Measurements from ENCODE around the gene ERI3.
A peak's percentile ranks its signal among the peaks of the same experiment; 100 is the strongest.

Gene ERI3

GRCh38 chr1:44273560-44274350 is 81.3 kb downstream of the ERI3 start:
- peak in 1 of 2 experiments; percentile 67 for DNase-seq (ENCODE audit: low read depth in 1 of 2, low spot score in 1 of 2)

GRCh38 chr1:44272992-44273391 is 82.1 kb downstream of the ERI3 start:
- DNase-seq (ENCODE audit: low read depth in 1 of 2, low spot score in 1 of 2), result no peak
- Histone ChIP-seq H3K27ac (replicated peaks) (no peak overlapping the region), H3K4me3 (replicated peaks; ENCODE audit: insufficient read depth, low read length) (no peak overlapping the region), H3K27me3 (ENCODE audit: insufficient read depth, poor library complexity, severe bottlenecking) (no peaks in the 10 kb centered on the region)
- TF ChIP-seq REST (IDR thresholded peaks at IDR 0.05; ENCODE audit: insufficient replicate concordance, low read depth) (no peak), GABPA (IDR thresholded peaks at IDR 0.05; ENCODE audit: low read depth) (no peak), POLR2AphosphoS5 (IDR thresholded peaks at IDR 0.05; ENCODE audit: low read depth) (no peak), CTCF (IDR thresholded peaks at IDR 0.05; ENCODE audit: insufficient read depth, low read length) (no peak), SPI1 (IDR thresholded peaks at IDR 0.05; ENCODE audit: borderline replicate concordance, low read depth) (no peak)

More at GRCh38 chr1:44273560-44274350, 81.3 kb downstream of the ERI3 start:
- Histone ChIP-seq H3K27me3 (ENCODE audit: insufficient read depth, poor library complexity, severe bottlenecking) (no peaks in the 10 kb centered on the region), H3K27ac (replicated peaks) (no peak overlapping the region), H3K4me3 (replicated peaks; ENCODE audit: insufficient read depth, low read length) (no peak overlapping the region)
- TF ChIP-seq SPI1 (IDR thresholded peaks at IDR 0.05; ENCODE audit: borderline replicate concordance, low read depth) (peak; percentile 87), CTCF (IDR thresholded peaks at IDR 0.05; ENCODE audit: insufficient read depth, low read length) (no peak)

GRCh38 chr1:44271646-44272045 is 83.4 kb downstream of the ERI3 start:
- H3K27ac ChIP-seq (replicated peaks), result no peak overlapping the region
- DNase-seq (ENCODE audit: low read depth in 1 of 2, low spot score in 1 of 2), result no peak
- TF ChIP-seq CTCF (IDR thresholded peaks at IDR 0.05; ENCODE audit: insufficient read depth, low read length) (no peak), REST (IDR thresholded peaks at IDR 0.05; ENCODE audit: insufficient replicate concordance, low read depth) (no peak), SPI1 (IDR thresholded peaks at IDR 0.05; ENCODE audit: borderline replicate concordance, low read depth) (no peak), POLR2AphosphoS5 (IDR thresholded peaks at IDR 0.05; ENCODE audit: low read depth) (no peak), GABPA (IDR thresholded peaks at IDR 0.05; ENCODE audit: low read depth) (no peak)
- no peaks in the 10 kb centered on the region for H3K27me3 ChIP-seq (ENCODE audit: insufficient read depth, poor library complexity, severe bottlenecking)
- H3K4me3 ChIP-seq (replicated peaks; ENCODE audit: insufficient read depth, low read length), result no peak overlapping the region
